GM18507 (cell line): ENCODE measurements around the gene SLC41A2.
"Not testable (repeated sequence)": the region's sequence is repeated elsewhere in the genome, so short reads cannot be mapped to it uniquely, and the experiment has no call there.

Source experiments
- DNase-seq: peaks from one replicate; pipeline ENCODE4 v3.0.0; 2011; ENCODE audit warnings: low read depth; ENCODE audit not compliant: insufficient read length; ENCODE audit errors: extremely low spot score
- FAIRE-seq: peaks from 2 replicates; lab custom pipeline; 2011; peaks lifted over from hg19 to GRCh38; lab: Jason Lieb, UNC

Gene SLC41A2

GRCh38 chr12:104966677-104967076 lies 8.6 kb upstream of the SLC41A2 start:
- peak; percentile 79 for FAIRE-seq
- DNase-seq = no peak

GRCh38 chr12:104964856-104965205 lies 6.7 kb upstream of the SLC41A2 start:
- FAIRE-seq (no peak), DNase-seq (no peak)

GRCh38 chr12:104964167-104964855 lies 6.2 kb upstream of the SLC41A2 start:
- DNase-seq (no peak), FAIRE-seq (no peak)

GRCh38 chr12:104963757-104964156 lies 5.7 kb upstream of the SLC41A2 start:
- DNase-seq = no peak
- no peak for FAIRE-seq

- FAIRE-seq = no peak
- no peak for DNase-seq
These were observed 2.4 kb upstream of the SLC41A2 start for GRCh38 chr12:104960464-104960863.

GRCh38 chr12:104959335-104959841 lies 1.3 kb upstream of the SLC41A2 start:
- no peak for DNase-seq
- FAIRE-seq = no peak

- FAIRE-seq (peak; percentile 24), DNase-seq (no peak)
These were observed 780 bp upstream of the SLC41A2 start for GRCh38 chr12:104958805-104959334.

GRCh38 chr12:104957719-104958000 lies 430 bp downstream of the SLC41A2 start:
- no peak for FAIRE-seq
- DNase-seq = peak; percentile 14

- DNase-seq (no peak), FAIRE-seq (no peak)
These were observed 996 bp downstream of the SLC41A2 start for GRCh38 chr12:104956870-104957718.

- FAIRE-seq = no peak
These were observed 2.4 kb downstream of the SLC41A2 start for GRCh38 chr12:104955703-104956102.

GRCh38 chr12:104953323-104953722 lies 4.8 kb downstream of the SLC41A2 start:
- DNase-seq = no peak
- FAIRE-seq = peak; percentile 46

More at GRCh38 chr12:104955703-104956102, 2.4 kb downstream of the SLC41A2 start:
- DNase-seq = no peak

- no peak for DNase-seq
- no peak for FAIRE-seq
These were observed 5.3 kb downstream of the SLC41A2 start for GRCh38 chr12:104952816-104953215.

- FAIRE-seq = no peak
- no peak for DNase-seq
These were observed 6.2 kb downstream of the SLC41A2 start for GRCh38 chr12:104951759-104952509.

GRCh38 chr12:104948716-104949115 lies 9.4 kb downstream of the SLC41A2 start:
- FAIRE-seq, DNase-seq: not testable (repeated sequence)

GRCh38 chr12:104944252-104944651 lies 13.8 kb downstream of the SLC41A2 start:
- DNase-seq = no peak
- FAIRE-seq = no peak

GRCh38 chr12:104943401-104943800 lies 14.7 kb downstream of the SLC41A2 start:
- not testable (repeated sequence) for FAIRE-seq, DNase-seq

GRCh38 chr12:104942075-104942474 lies 16.0 kb downstream of the SLC41A2 start:
- DNase-seq = no peak
- FAIRE-seq = no peak

GRCh38 chr12:104941454-104941853 lies 16.6 kb downstream of the SLC41A2 start:
- FAIRE-seq (no peak), DNase-seq (no peak)

GRCh38 chr12:104939089-104939488 lies 19.0 kb downstream of the SLC41A2 start:
- no peak for DNase-seq
- no peak for FAIRE-seq

- DNase-seq = no peak
- FAIRE-seq = no peak
These were observed 19.7 kb downstream of the SLC41A2 start for GRCh38 chr12:104938371-104938770.
